AG04449 (cell line): ENCODE measurements around the gene RPL34.
A peak's percentile ranks its signal among the peaks of the same experiment; 100 is the strongest.

Experiments
- CTCF ChIA-PET: fragments of 350-600 bp; formaldehyde crosslinking; extraction: SDS; loops from one replicate; lab custom pipeline; 2021; ENCODE audit warnings: antibody characterized with exemption; lab: Yijun Ruan, JAX
- POLR2A ChIA-PET: fragments of 400-600, 350-600 bp; formaldehyde crosslinking; extraction: SDS; loops from one replicate; lab custom pipeline; 2020; ENCODE audit warnings: antibody characterized with exemption, inconsistent platforms; lab: Yijun Ruan, JAX
- DNase-seq: peaks from one replicate; pipeline ENCODE4 v3.0.0-alpha.2; 2010; ENCODE audit warnings: low read depth, low spot score
- H3K4me3 ChIP-seq: 2 replicates; pipeline ENCODE4 v1.5.1; 2011; ENCODE audit warnings: low read depth, mild to moderate bottlenecking, control low read depth, low read length
- TF ChIP-seq, protein P1 (sequence below): IDR thresholded peaks from one replicate; pipeline ENCODE4 v1.5.1; 2011; ENCODE audit warnings: mild to moderate bottlenecking, moderate library complexity, low read length, control low read depth, inconsistent platforms; ENCODE audit not compliant: insufficient read depth; ENCODE audit errors: missing control alignments

The RPL34 gene

DNA sequence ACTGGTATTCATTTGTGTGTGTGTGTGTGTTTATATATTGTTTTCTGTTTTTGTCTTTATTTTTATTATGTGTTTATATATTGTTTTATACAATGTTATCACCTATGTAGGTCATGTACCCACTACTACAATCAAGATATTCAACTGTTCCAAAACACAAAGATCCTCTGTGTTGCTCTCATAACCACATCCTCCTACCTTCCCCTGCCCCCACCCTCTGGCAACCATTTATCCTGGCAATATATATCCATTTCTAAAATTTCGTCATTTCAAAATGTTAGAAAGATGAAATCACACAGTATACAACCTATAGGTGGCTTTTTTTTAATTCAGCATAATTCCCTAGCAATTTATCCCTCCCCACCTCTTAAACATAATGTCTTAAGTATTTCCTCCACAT is 18.8 kb upstream of the RPL34 start:
- TF ChIP-seq, protein P1, sequence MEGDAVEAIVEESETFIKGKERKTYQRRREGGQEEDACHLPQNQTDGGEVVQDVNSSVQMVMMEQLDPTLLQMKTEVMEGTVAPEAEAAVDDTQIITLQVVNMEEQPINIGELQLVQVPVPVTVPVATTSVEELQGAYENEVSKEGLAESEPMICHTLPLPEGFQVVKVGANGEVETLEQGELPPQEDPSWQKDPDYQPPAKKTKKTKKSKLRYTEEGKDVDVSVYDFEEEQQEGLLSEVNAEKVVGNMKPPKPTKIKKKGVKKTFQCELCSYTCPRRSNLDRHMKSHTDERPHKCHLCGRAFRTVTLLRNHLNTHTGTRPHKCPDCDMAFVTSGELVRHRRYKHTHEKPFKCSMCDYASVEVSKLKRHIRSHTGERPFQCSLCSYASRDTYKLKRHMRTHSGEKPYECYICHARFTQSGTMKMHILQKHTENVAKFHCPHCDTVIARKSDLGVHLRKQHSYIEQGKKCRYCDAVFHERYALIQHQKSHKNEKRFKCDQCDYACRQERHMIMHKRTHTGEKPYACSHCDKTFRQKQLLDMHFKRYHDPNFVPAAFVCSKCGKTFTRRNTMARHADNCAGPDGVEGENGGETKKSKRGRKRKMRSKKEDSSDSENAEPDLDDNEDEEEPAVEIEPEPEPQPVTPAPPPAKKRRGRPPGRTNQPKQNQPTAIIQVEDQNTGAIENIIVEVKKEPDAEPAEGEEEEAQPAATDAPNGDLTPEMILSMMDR, result no peak
- ChIA-PET POLR2A (no interaction called here), CTCF (no interaction called here)
- H3K4me3 ChIP-seq, result no peak overlapping the region
- DNase-seq, result no peak

DNA sequence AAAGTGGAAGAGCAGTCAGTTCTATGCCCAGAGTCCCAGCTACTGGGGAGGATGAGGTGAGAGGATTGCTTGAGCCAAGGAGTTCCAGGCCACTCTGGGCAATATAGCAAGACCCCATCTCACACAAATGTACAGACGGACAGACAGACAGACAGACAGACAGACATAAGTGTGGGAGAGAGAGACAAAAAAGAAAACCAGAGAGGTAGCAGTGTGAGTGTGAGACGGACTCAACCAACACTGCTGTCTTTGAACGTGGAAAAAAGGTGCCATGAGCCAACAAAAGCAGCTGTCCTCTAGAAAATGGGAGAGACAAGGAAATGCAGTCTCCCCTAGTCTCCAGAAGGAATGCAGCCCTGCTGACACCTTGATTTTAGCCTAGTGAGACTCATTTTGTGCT is 18.2 kb upstream of the RPL34 start:
- ChIA-PET CTCF (no interaction called here), POLR2A (no interaction called here)
- no peak overlapping the region for H3K4me3 ChIP-seq
- DNase-seq, result no peak
- TF ChIP-seq, protein P1, result no peak

DNA sequence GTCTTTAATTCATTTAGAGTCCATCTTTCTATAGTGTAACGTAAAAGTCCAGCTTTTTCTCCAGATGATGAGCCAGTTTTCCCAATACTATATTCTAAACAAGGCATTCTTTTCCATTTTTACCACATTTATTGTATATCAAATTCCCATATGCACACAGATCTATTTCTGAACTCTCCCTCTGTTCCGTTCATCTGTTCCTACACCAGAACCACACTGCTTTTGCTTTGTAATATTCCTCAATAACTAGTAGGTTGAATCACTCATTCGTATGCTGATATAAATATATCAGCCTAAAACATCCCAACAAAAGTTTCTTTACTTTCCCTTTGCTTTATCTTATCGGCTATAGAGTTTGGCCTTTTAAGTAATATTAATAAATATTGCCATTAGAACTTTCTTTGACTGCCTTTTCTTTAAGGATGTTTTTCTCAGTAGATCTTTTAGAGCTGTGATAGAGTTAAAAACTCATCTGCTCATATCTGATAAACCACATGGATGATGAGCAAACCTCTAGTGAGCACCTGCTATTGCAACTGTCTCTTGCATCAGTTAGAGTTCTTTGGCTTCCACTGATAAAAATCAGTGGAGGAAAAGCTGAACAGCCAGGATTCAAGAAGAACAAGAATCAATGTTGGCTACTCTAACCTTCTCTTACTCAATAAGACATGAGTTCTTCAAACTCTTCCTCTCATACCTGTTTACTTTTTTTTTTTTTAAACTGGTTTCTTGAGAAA is 13.1 kb upstream of the RPL34 start:
- ChIA-PET CTCF (interaction anchor here (1.5 kb wide), 1 partner anchor 34 kb away, joined by 4 read pairs; no protein-coding TSS in a partner anchor), POLR2A (no interaction called here)
- DNase-seq, result no peak
- TF ChIP-seq, protein P1, result no peak
- no peak overlapping the region for H3K4me3 ChIP-seq

DNA sequence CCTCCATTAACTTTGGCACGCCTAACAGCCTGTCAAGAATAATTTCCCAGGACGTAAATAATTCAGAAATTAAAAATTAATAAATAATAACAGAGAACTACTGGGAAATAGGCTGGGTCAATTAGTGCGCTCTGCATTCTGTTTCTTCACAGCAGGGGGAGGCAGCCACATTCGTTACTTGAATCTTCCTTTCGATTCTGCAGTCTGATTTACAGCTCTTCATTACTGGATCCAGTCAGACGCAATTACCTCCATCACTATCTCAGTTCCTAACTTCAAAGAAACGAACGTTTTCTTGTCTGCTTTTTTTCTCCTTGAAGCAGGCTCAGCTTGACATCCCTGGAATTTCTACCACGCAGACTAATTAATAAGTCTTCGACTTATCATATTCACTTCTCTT is 9.0 kb upstream of the RPL34 start:
- TF ChIP-seq, protein P1, result peak; percentile 15
- DNase-seq, result no peak
- CTCF ChIA-PET, result interaction anchor here (0.7 to 1.6 kb wide), 8 partner anchors 9 to 597 kb away, joined by 3 to 5 read pairs (median 4); partner anchors contain the start of gene RPL34
- H3K4me3 ChIP-seq, result peak overlapping the region; percentile 49
- POLR2A ChIA-PET, result interaction anchor here (0.5 to 1.4 kb wide), 2 partner anchors 9 to 16 kb away, joined by 3 to 5 read pairs; partner anchors contain the start of gene RPL34

DNA sequence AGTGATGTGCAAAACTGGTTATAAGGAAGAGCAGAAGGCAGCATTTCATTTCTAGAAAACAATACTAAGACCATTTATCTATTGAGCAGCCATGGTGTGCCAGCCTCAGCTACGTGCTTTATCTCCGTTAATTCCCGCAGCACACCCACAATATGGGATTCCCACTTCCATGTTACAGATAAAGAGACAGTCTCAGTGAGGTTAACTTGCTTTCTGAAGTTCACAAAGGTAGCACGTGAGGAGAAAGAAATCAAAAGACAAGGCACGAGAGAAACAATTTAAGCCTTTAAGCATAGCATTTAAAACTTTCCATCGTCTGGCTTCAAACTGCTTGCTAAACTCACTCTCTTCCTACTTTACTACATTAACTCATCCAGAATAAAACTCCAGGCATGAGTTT is 8.0 kb upstream of the RPL34 start:
- POLR2A ChIA-PET, result no interaction called here

More for the DNA sequence above, 8.0 kb upstream of the RPL34 start:
- CTCF ChIA-PET, result interaction anchor here (0.6 to 1.5 kb wide), 4 partner anchors 8 to 41 kb away, joined by 3 to 4 read pairs (median 3); partner anchors contain the start of gene RPL34
- DNase-seq, result no peak
- H3K4me3 ChIP-seq, result no peak overlapping the region
- TF ChIP-seq, protein P1, result no peak
